ENCODE measurements around the gene AGR2.

AGR2 gene

GRCh38 chr7:16833373-16833772 is 28.6 kb upstream of the AGR2 start:
- Mint-ChIP-seq H3K27me3 (peaks cover 3% of the 10 kb centered on the region), H3K27ac (no peak overlapping the region), H3K9me3 (no peaks in the 10 kb centered on the region), H3K4me1 (no peaks in the 10 kb centered on the region), H3K4me3 (no peak overlapping the region), H3K36me3 (no peaks in the 10 kb centered on the region)
- CTCF ChIA-PET: no interaction called here
- DNase-seq: no peak

GRCh38 chr7:16826060-16826459 is 21.3 kb upstream of the AGR2 start:
- Mint-ChIP-seq H3K4me3 (no peak overlapping the region), H3K27ac (no peak overlapping the region), H3K36me3 (no peaks in the 10 kb centered on the region), H3K4me1 (no peaks in the 10 kb centered on the region), H3K9me3 (no peaks in the 10 kb centered on the region), H3K27me3 (peaks cover 8% of the 10 kb centered on the region)
- CTCF ChIA-PET: no interaction called here
- no peak for DNase-seq

DNA sequence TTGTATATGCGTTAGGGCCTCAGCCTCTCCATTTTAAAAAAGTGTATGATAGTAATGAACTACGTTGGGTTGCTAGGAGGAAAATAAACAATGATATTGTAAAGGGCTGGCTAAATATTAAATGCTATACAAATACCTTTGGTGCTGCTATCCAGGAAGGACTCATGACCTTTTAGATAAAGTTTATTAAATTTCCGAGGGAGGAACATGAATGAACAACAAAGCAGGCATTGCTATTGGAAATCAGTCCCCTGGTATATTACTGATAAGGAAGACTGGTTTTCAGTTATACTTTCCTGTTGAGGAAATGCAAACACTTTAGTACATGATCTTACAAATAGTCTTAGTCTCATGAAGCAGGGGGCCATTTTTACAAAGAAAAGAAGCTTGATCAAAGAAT is 17.2 kb upstream of the AGR2 start:
- no peak overlapping the region for H3K4me3 Mint-ChIP-seq
- no peak overlapping the region for H3K27ac Mint-ChIP-seq
- CTCF ChIA-PET: no interaction called here
- peaks cover 8% of the 10 kb centered on the region for H3K27me3 Mint-ChIP-seq
- H3K4me1 Mint-ChIP-seq: no peaks in the 10 kb centered on the region
- H3K36me3 Mint-ChIP-seq: no peaks in the 10 kb centered on the region
- H3K9me3 Mint-ChIP-seq: no peaks in the 10 kb centered on the region
- DNase-seq: no peak

GRCh38 chr7:16818732-16819131 is 13.9 kb upstream of the AGR2 start:
- no peak for DNase-seq
- H3K4me1 Mint-ChIP-seq: no peaks in the 10 kb centered on the region
- H3K4me3 Mint-ChIP-seq: no peak overlapping the region
- no peaks in the 10 kb centered on the region for H3K36me3 Mint-ChIP-seq
- CTCF ChIA-PET: no interaction called here
- no peaks in the 10 kb centered on the region for H3K9me3 Mint-ChIP-seq
- no peak overlapping the region for H3K27ac Mint-ChIP-seq
- no peaks in the 10 kb centered on the region for H3K27me3 Mint-ChIP-seq

DNA sequence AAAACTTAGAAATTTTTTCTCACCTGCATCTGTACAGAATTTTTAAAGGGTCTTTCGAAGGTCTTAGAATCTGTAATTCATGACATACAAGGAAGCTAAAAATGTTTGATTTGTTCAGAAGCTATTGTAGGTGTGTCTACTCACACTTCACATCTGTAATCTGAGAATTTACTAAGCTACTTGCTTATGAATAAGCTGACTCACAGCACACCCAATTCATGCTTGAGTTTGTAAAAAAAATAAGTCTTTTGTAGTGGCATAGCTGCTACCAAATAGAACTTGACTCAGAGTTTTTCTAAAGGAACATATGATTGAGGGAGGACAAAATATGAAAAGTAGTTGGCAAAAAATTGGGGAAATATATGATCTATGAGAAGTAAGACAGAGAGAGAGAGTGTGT is 12.7 kb upstream of the AGR2 start:
- CTCF ChIA-PET: no interaction called here

GRCh38 chr7:16816824-16817223 is 12.0 kb upstream of the AGR2 start:
- H3K4me1 Mint-ChIP-seq: no peaks in the 10 kb centered on the region
- CTCF ChIA-PET: no interaction called here
- no peak overlapping the region for H3K4me3 Mint-ChIP-seq
- no peaks in the 10 kb centered on the region for H3K9me3 Mint-ChIP-seq
- no peaks in the 10 kb centered on the region for H3K27me3 Mint-ChIP-seq
- no peak overlapping the region for H3K27ac Mint-ChIP-seq
- DNase-seq: no peak
- H3K36me3 Mint-ChIP-seq: no peaks in the 10 kb centered on the region

More for the DNA sequence above, 12.7 kb upstream of the AGR2 start:
- Mint-ChIP-seq H3K4me1 (no peaks in the 10 kb centered on the region), H3K27ac (no peak overlapping the region), H3K4me3 (no peak overlapping the region), H3K27me3 (no peaks in the 10 kb centered on the region), H3K36me3 (no peaks in the 10 kb centered on the region), H3K9me3 (no peaks in the 10 kb centered on the region)
- DNase-seq: no peak

DNA sequence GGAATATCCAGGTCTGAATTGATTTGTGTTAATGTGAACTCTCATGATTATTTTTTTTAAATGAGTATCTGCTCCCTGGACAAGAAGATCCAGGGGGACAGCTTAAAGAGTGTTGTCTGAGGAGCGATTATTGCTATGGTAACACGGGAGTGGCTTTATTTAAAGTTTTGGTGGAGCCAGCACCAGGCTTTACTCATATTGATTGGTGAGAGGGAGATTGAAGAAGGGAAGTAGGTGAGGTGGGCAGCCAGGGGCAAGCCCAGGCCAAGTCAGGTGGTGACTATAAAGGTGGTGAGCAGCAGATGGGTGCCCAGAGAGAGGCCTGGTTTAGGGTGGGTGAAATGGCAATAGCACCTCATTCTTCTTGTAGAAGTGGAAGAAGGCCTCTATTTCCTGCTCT is 10.2 kb upstream of the AGR2 start:
- Mint-ChIP-seq H3K9me3 (no peaks in the 10 kb centered on the region), H3K36me3 (no peaks in the 10 kb centered on the region), H3K27me3 (no peaks in the 10 kb centered on the region), H3K4me1 (no peaks in the 10 kb centered on the region), H3K27ac (no peak overlapping the region), H3K4me3 (no peak overlapping the region)
- CTCF ChIA-PET: no interaction called here
- DNase-seq: no peak

- Mint-ChIP-seq H3K36me3 (no peaks in the 10 kb centered on the region), H3K9me3 (no peaks in the 10 kb centered on the region), H3K4me1 (no peaks in the 10 kb centered on the region), H3K27me3 (no peaks in the 10 kb centered on the region), H3K27ac (no peak overlapping the region), H3K4me3 (no peak overlapping the region)
- CTCF ChIA-PET: no interaction called here
- DNase-seq: no peak
These were observed 8.4 kb upstream of the AGR2 start for GRCh38 chr7:16813232-16813616.

DNA sequence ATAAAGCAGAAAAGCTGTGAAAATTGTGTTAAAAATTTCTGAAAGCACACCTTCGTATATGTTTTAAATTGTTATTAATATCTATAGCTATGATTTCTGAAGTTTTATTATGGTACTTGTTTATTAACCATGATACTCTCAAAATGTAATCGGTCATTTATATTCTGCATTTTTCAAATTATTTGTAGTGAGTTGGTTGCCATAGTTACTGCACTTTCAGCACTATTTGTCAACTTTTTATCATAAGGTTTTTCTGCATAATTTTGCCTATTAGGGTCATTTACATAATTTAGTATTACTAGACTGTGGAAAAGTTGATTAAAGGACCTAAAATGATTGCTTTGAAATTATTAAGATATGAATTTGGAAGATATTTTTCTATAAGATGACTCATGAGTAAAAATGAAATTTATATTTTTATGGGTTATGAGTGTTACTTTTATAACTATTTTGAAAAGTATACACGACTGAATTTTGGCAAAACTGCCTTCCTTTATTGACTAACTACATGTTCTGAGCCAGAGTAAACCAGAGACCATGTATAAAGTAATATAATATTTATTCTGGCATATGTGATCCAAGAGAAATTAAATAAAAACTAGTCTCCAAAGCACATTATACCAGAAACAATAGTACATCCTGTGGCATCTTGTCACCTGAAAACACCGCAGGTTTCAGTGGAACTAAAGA is 7.9 kb upstream of the AGR2 start:
- H3K4me1 Mint-ChIP-seq: no peaks in the 10 kb centered on the region
- no peak overlapping the region for H3K4me3 Mint-ChIP-seq
- CTCF ChIA-PET: no interaction called here
- no peaks in the 10 kb centered on the region for H3K9me3 Mint-ChIP-seq
- H3K27me3 Mint-ChIP-seq: no peaks in the 10 kb centered on the region
- H3K27ac Mint-ChIP-seq: no peak overlapping the region
- H3K36me3 Mint-ChIP-seq: no peaks in the 10 kb centered on the region
- no peak for DNase-seq

- Mint-ChIP-seq H3K4me1 (no peaks in the 10 kb centered on the region), H3K9me3 (no peaks in the 10 kb centered on the region), H3K27me3 (no peaks in the 10 kb centered on the region), H3K27ac (no peak overlapping the region), H3K4me3 (no peak overlapping the region), H3K36me3 (no peaks in the 10 kb centered on the region)
- CTCF ChIA-PET: no interaction called here
- no peak for DNase-seq
These were observed 6.8 kb upstream of the AGR2 start for GRCh38 chr7:16811551-16811950.

DNA sequence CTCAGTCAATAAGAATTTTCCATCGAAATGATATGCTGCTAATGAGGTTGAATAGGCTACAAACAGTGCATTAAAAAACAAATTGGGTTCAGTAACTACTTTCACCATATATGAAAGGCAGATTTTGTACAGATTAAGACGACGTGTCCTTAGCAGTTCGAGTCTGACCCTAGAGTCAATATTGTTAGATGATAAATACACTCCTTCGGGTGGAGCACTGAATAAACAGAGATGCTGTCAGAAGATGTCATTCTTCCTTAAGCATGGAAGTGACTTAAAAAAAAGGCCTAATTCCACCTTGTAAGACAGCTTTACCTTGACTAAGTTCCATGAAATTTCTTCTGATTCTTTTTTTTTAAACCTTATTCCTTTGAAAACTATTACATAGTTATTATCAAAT is 5.8 kb upstream of the AGR2 start:
- CTCF ChIA-PET: no interaction called here
- no peaks in the 10 kb centered on the region for H3K4me1 Mint-ChIP-seq
- DNase-seq: no peak
- H3K27me3 Mint-ChIP-seq: no peaks in the 10 kb centered on the region
- H3K27ac Mint-ChIP-seq: no peak overlapping the region
- H3K4me3 Mint-ChIP-seq: no peak overlapping the region
- H3K36me3 Mint-ChIP-seq: no peaks in the 10 kb centered on the region
- H3K9me3 Mint-ChIP-seq: no peaks in the 10 kb centered on the region

DNA sequence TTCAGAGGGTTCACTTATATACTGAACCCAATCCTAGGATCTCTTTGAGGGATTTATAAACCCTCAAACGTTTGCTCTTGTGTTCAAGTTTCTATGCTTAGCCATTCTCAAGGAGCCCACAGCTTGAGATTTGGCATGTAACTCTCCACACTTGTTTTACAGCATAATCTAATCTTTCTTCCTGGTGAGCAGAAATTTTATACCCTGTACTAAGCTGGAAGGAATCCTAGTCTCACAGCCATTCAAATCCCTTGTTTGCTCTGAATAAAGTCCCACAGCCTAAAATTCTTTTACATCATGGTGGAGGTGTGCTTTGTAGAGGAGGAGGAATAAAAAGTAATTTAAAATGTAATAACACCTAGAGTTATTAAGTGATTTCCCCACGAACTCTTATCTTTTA is 5.3 kb upstream of the AGR2 start:
- DNase-seq: no peak
- Mint-ChIP-seq H3K36me3 (no peaks in the 10 kb centered on the region), H3K4me3 (no peak overlapping the region), H3K9me3 (no peaks in the 10 kb centered on the region), H3K4me1 (no peaks in the 10 kb centered on the region), H3K27me3 (no peaks in the 10 kb centered on the region), H3K27ac (no peak overlapping the region)
- CTCF ChIA-PET: no interaction called here

DNA sequence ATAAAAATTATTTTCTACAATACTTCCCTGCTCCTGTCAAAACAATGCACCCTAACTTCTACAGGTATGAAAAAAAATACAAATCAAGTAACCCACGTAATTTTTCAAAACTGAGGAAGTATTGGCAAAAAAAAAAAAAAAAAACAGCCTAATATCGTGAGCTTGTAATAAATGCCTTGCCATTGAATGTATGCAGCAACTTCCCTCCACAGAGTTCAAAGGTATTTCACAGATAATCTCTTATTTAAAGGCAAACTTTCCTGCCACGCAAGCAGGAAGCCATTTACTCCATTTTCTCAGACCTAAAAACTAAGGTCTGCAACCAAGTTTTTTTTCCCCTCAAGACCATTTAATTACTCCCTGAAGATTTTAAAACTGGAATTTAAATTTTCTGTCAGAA is 642 bp upstream of the AGR2 start:
- Mint-ChIP-seq H3K27ac (no peak overlapping the region), H3K4me1 (no peaks in the 10 kb centered on the region)
- CTCF ChIA-PET: no interaction called here

GRCh38 chr7:16803881-16804673 is 722 bp downstream of the AGR2 start:
- DNase-seq: no peak
- CTCF ChIA-PET: interaction anchor here (0.9 kb wide), 1 partner anchor 176 kb away, joined by 3 read pairs; no protein-coding TSS in a partner anchor
- Mint-ChIP-seq H3K4me3 (no peak overlapping the region), H3K36me3 (no peaks in the 10 kb centered on the region), H3K9me3 (no peaks in the 10 kb centered on the region), H3K27me3 (no peaks in the 10 kb centered on the region), H3K27ac (no peak overlapping the region), H3K4me1 (no peaks in the 10 kb centered on the region)

More for the DNA sequence above, 642 bp upstream of the AGR2 start:
- Mint-ChIP-seq H3K27me3 (no peaks in the 10 kb centered on the region), H3K36me3 (no peaks in the 10 kb centered on the region), H3K9me3 (no peaks in the 10 kb centered on the region), H3K4me3 (no peak overlapping the region)
- no peak for DNase-seq

DNA sequence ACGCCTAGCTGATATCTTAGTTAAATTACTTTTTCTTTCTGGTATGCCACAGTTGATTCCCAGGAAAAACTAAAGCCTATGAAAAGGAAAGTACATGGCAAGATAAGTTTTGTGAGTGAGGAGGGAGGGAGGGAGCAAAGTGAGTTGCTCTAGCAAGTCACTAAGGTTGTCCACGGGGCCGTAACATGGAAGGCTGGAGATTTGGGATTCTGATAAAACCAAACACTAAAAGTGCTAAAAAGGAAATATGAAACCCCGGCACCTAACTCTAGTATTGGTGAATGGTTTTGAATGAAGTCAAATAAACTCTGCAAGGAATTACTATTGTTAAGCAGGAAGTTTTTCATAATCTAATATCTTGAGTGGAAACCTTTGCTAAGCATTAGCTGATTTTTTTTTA is 1.7 kb downstream of the AGR2 start:
- no peak overlapping the region for H3K27ac Mint-ChIP-seq
- H3K27me3 Mint-ChIP-seq: no peaks in the 10 kb centered on the region
- H3K36me3 Mint-ChIP-seq: no peaks in the 10 kb centered on the region
- H3K4me3 Mint-ChIP-seq: no peak overlapping the region
- no peaks in the 10 kb centered on the region for H3K4me1 Mint-ChIP-seq
- H3K9me3 Mint-ChIP-seq: no peaks in the 10 kb centered on the region
- CTCF ChIA-PET: interaction anchor here (0.9 to 3.8 kb wide), 3 partner anchors 9 to 176 kb away, joined by 3 to 32 read pairs (median 4); no protein-coding TSS in a partner anchor
- no peak for DNase-seq
